ENCODE data around the gene ATG101. TPM values are rescaled to one million over a fixed set of nuclear protein-coding genes. Genes with fewer than 3 reads are reported as not detected.

Gene ATG101
- total and polyA plus RNA-seq, 2 experiments from 2014 or later = 77.3 to 139 TPM

DNA sequence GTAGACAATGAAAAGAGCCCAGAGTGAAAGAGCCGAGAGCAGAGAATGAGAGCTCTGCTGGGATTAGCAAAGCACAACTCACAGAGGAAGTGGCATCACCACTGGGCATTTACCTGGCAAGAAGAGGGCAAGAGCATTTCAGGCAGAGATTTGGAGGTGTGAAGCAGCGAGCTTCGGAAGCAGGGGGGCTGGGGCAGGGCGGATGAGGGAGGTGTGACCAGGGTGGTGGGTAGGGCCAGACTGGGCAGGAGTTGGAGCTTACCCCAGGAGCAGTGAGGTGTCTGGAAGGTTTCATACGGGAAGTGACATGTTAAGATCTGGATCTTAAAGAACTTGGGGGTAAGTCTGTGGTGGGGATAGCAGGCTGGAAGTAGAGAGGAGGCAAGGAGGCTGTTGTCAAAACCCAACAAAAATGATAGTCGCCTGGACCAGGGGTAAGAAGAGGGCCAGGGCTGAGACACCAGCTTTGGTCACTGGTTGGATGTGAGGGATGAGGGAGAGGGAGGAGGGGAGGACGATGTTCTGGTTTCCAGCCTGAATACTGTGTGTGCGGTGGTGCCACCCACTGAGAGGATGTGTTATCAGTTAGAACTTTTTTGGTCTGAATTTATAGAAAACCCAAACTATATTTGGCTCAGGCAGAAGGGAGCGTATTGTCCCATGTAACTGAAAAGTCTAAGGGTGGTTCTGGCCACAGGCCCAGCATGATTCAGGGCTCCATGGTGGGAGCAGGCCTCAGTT, 14.9 kb downstream of the ATG101 start:
- H3K27ac ChIP-seq = no peak overlapping the region
- no peak overlapping the region for H2AFZ ChIP-seq
- TF ChIP-seq EZH2 (IDR thresholded peaks at IDR 0.05; ENCODE audit: insufficient read depth, poor library complexity, severe bottlenecking) = no peak
- no peak for TF ChIP-seq EZH2phosphoT487 (IDR thresholded peaks at IDR 0.05; ENCODE audit: insufficient read depth, low read depth)
- peaks cover 24% of the 10 kb centered on the region for H3K4me1 ChIP-seq (ENCODE audit: insufficient read depth)
- H3K9ac ChIP-seq = no peak overlapping the region
- no peaks in the 10 kb centered on the region for H3K9me3 ChIP-seq (ENCODE audit: low read depth)
- no peaks in the 10 kb centered on the region for H3K36me3 ChIP-seq (ENCODE audit: low read depth)
- DNase-seq = no peak
- H3K4me3 ChIP-seq = no peak overlapping the region
- in situ Hi-C loops (cut with MboI) = no loop called here
- no peak overlapping the region for H3K4me2 ChIP-seq (ENCODE audit: unreplicated experiment)
- peaks cover 18% of the 10 kb centered on the region for H3F3A ChIP-seq (ENCODE audit: insufficient read depth)
- H3K27me3 ChIP-seq (replicated peaks; ENCODE audit: insufficient read depth) = no peaks in the 10 kb centered on the region
- H3K9me2 ChIP-seq (ENCODE audit: insufficient read depth) = no peaks in the 10 kb centered on the region
- H4K20me1 ChIP-seq (ENCODE audit: insufficient read depth) = no peaks in the 10 kb centered on the region; the same call in 1 of the 2 replicates
- H3K79me2 ChIP-seq (ENCODE audit: insufficient read depth) = peaks cover 5% of the 10 kb centered on the region; the same call in 1 of the 2 replicates
- 89 to 91% methylated on average over 9 of the region's 9 CpGs for WGBS, 2 experiments (ENCODE audit: low coverage in 1 of 2, low lambda C conversion rate in 2 of 2, missing lambda C conversion rate in 2 of 2)

DNA sequence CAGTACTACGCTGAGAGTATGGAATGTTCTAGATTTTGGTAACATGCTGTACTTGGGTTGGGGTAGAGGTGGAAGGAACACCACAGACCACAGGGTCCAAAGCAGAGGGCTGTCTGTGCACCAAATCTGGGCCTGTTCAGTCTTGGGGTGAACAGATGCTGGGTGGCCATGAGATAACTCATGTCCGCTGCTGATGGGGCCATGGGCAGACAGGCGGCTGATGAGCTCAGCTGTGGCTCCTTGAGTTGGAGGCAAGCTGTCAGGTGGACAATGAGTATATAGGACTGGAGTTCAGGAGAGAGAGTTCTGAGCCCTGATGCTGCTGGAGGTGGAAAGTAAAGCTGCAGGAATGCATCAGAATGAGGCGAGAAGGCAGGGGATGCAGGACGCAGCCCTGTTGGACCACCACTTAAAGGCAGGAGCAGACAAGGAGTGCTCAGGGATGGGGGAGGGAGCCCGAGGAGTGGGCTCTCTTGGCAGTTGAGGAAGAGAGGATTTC, 16.0 kb downstream of the ATG101 start:
- Histone ChIP-seq H3K9ac (no peak overlapping the region), H3K36me3 (ENCODE audit: low read depth) (no peaks in the 10 kb centered on the region), H3K4me2 (ENCODE audit: unreplicated experiment) (no peak overlapping the region), H3K27ac (no peak overlapping the region), H3K9me2 (ENCODE audit: insufficient read depth) (no peaks in the 10 kb centered on the region), H3K9me3 (ENCODE audit: low read depth) (no peaks in the 10 kb centered on the region), H2AFZ (no peak overlapping the region), H4K20me1 (ENCODE audit: insufficient read depth) (no peaks in the 10 kb centered on the region; the same call in 1 of the 2 replicates), H3K27me3 (replicated peaks; ENCODE audit: insufficient read depth) (no peaks in the 10 kb centered on the region), H3F3A (ENCODE audit: insufficient read depth) (peaks cover 18% of the 10 kb centered on the region), H3K4me1 (ENCODE audit: insufficient read depth) (peaks cover 24% of the 10 kb centered on the region), H3K4me3 (no peak overlapping the region), H3K79me2 (ENCODE audit: insufficient read depth) (peaks cover under 1% of the 10 kb centered on the region; the same call in 1 of the 2 replicates)
- no peak for DNase-seq
- TF ChIP-seq EZH2 (IDR thresholded peaks at IDR 0.05; ENCODE audit: insufficient read depth, poor library complexity, severe bottlenecking) (no peak), EZH2phosphoT487 (IDR thresholded peaks at IDR 0.05; ENCODE audit: insufficient read depth, low read depth) (no peak)
- in situ Hi-C loops (cut with MboI) = no loop called here
- 78 to 84% methylated on average over 6 of the region's 6 CpGs for WGBS, 2 experiments (ENCODE audit: low coverage in 1 of 2, low lambda C conversion rate in 2 of 2, missing lambda C conversion rate in 2 of 2)

DNA sequence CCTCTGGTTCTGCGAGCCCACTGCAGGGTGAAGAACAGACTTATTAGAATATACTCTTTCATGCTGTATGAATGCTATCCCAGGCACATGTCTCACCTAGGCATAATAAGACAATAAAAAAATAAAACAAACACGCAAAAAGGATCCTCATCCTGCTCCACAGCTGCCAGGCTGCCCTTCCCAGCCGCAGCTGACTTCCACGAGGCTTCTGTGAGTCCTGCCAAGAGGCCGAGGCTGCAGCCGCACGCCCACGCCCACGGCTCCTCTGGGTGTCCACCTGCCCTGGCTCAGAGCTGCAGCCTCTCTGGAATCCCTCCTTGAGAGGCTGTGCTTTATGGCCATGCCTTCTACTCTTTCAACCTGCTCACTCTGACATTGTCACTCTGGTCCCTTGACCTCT, 16.6 kb downstream of the ATG101 start:
- Histone ChIP-seq H3K27ac (no peak overlapping the region), H3K27me3 (replicated peaks; ENCODE audit: insufficient read depth) (no peaks in the 10 kb centered on the region), H3F3A (ENCODE audit: insufficient read depth) (peaks cover 18% of the 10 kb centered on the region), H3K9me3 (ENCODE audit: low read depth) (no peaks in the 10 kb centered on the region), H2AFZ (no peak overlapping the region), H3K4me2 (ENCODE audit: unreplicated experiment) (no peak overlapping the region), H3K4me1 (ENCODE audit: insufficient read depth) (peaks cover 20% of the 10 kb centered on the region), H3K4me3 (no peak overlapping the region), H3K36me3 (ENCODE audit: low read depth) (no peaks in the 10 kb centered on the region), H4K20me1 (ENCODE audit: insufficient read depth) (no peaks in the 10 kb centered on the region; the same call in 1 of the 2 replicates), H3K9ac (no peak overlapping the region), H3K9me2 (ENCODE audit: insufficient read depth) (no peaks in the 10 kb centered on the region), H3K79me2 (ENCODE audit: insufficient read depth) (no peaks in the 10 kb centered on the region)
- TF ChIP-seq EZH2 (IDR thresholded peaks at IDR 0.05; ENCODE audit: insufficient read depth, poor library complexity, severe bottlenecking) (no peak), EZH2phosphoT487 (IDR thresholded peaks at IDR 0.05; ENCODE audit: insufficient read depth, low read depth) (no peak)
- DNase-seq = peak; percentile 38
- in situ Hi-C loops (cut with MboI) = no loop called here
- 47 to 50% methylated on average over 9 of the region's 9 CpGs for WGBS, 2 experiments (ENCODE audit: low coverage in 1 of 2, low lambda C conversion rate in 2 of 2, missing lambda C conversion rate in 2 of 2)

DNA sequence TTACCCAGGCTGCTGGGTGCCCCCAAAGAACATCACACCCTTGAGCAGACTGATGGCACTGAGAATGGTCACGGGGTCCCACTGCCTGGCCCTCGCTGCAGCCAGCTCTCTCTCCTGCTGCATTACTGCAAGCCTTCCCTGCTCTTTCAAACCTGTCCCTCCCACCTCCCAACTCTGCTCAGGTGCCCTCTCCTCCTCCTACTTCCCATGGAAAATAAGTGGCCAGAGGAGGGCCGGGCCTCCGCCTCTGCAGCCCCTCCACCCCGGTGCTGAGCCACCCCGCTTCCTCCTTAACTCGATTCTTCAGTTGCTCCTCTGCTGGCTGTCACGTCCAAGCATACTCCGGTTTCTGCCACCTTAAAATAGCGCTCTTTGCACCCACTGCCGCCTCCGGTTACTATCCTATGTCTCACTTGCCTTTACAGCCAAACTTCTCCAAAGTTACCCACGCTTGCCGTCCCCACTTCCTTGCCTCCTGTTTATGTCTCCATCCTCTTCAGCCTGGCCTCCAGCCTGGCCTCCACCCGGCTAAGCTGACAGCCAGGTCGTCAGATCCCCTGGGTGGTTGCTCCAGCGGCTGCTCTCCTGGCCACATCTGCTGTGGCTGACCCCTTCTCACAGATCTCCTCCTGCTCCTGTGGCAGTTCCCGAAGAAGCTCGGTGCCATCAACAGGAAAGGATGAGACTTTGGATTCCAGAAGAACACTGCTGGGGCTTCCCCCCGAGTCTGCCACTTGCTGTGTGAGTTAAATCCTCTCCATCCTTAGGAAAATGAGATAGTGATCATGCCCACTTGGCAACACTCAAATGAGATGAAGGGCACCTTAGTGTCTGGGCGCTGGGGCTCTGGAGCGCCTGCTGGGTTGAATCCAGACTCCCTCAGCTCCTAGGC, 17.4 kb downstream of the ATG101 start:
- Histone ChIP-seq H3K4me1 (ENCODE audit: insufficient read depth) (peaks cover 12% of the 10 kb centered on the region), H3K79me2 (ENCODE audit: insufficient read depth) (no peaks in the 10 kb centered on the region), H2AFZ (no peak overlapping the region), H3K9me2 (ENCODE audit: insufficient read depth) (no peaks in the 10 kb centered on the region), H3K27me3 (replicated peaks; ENCODE audit: insufficient read depth) (peaks cover 6% of the 10 kb centered on the region), H3K9ac (no peak overlapping the region), H3K9me3 (ENCODE audit: low read depth) (no peaks in the 10 kb centered on the region), H4K20me1 (ENCODE audit: insufficient read depth) (no peaks in the 10 kb centered on the region; the same call in 1 of the 2 replicates), H3K4me2 (ENCODE audit: unreplicated experiment) (no peak overlapping the region), H3F3A (ENCODE audit: insufficient read depth) (peaks cover 10% of the 10 kb centered on the region), H3K36me3 (ENCODE audit: low read depth) (no peaks in the 10 kb centered on the region), H3K4me3 (no peak overlapping the region), H3K27ac (no peak overlapping the region)
- no peak for DNase-seq
- in situ Hi-C loops (cut with MboI) = no loop called here
- WGBS, 2 experiments (ENCODE audit: low coverage in 1 of 2, low lambda C conversion rate in 2 of 2, missing lambda C conversion rate in 2 of 2) = 77 to 78% methylated on average over 22 of the region's 22 CpGs
- TF ChIP-seq EZH2phosphoT487 (IDR thresholded peaks at IDR 0.05; ENCODE audit: insufficient read depth, low read depth) (no peak), EZH2 (IDR thresholded peaks at IDR 0.05; ENCODE audit: insufficient read depth, poor library complexity, severe bottlenecking) (no peak)

Data from GM23248 (cell line).